ENCODE results near the gene P3H2. TPM values are rescaled to one million over a fixed set of nuclear protein-coding genes. Genes with fewer than 3 reads are reported as not detected.
"Not testable (repeated sequence)": the region's sequence is repeated elsewhere in the genome, so short reads cannot be mapped to it uniquely, and the experiment has no call there.

The P3H2 gene
- total RNA-seq, 1 donor from 2014 or later = 19.8 TPM

DNA sequence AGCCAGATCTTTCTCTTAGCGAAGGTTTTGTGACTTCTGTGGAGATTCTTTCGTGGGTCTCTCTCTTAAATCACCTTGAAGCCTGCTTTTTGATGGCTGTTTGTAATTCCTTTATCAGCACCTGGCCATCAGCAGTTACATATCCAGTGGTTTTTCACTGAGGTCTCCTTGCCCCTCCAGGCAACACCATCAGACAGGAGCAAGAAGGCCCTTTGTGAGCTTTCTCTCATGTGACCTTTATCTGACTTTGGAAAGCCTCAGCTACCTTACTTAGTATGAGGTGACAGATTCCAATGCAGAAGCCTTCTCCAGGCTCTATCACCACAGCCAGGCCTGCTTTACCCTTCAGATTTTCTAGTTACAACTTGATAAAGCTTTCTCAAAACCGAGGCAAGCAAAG lies 30.0 kb upstream of the P3H2 start:
- Histone ChIP-seq H3K9ac (ENCODE audit: low read depth in 1 of 3, low read length in 3 of 3) (no peak overlapping the region), H3K27ac (ENCODE audit: low read depth, low read length) (no peak overlapping the region), H3K27me3 (ENCODE audit: control insufficient read depth in 3 of 3, insufficient read depth in 3 of 3, low read length in 3 of 3) (no peaks in the 10 kb centered on the region), H3K4me3 (ENCODE audit: low read length in 3 of 3) (no peak overlapping the region), H3K36me3 (ENCODE audit: control insufficient read depth in 3 of 3, insufficient read depth in 3 of 3, low read length in 3 of 3) (no peaks in the 10 kb centered on the region), H3K9me3 (ENCODE audit: control insufficient read depth in 3 of 3, low read length in 3 of 3) (no peaks in the 10 kb centered on the region), H3K4me1 (ENCODE audit: control insufficient read depth in 3 of 3, insufficient read depth in 3 of 3, low read length in 3 of 3) (no peaks in the 10 kb centered on the region)

DNA sequence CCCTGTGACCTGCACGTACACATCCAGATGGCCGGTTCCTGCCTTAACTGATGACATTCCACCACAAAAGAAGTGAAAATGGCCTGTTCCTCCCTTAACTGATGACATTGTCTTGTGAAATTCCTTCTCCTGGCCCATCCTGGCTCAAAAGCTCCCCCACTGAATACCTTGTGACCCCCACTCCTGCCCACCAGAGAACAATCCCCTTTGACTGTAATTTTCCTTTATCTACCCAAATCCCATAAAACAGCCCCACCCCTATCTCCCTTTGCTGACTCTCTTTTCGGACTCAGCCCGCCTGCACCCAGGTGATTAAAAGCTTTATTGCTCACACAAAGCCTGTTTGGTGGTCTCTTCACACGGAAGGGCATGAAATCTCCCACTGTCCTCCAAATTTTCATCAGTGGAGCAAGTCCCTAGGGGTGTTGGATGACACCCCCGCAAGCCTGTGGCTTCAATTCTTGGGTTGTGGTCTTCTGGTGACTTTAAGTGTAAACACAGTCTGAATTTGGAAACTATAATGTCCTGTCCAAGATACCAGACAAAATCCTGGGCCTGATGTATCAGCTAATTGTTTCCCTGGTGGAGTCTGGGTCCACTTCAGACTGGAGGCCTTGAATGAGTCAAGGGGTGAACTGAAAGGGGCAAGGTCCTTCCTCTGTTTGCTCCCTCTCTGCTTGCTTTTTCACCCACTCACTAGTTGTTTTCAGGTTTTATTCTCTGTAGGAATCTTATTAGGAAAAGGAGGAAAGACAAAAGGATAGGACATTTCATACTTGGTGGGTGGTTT lies 29.3 kb upstream of the P3H2 start:
- H3K27me3 ChIP-seq (ENCODE audit: control insufficient read depth in 3 of 3, insufficient read depth in 3 of 3, low read length in 3 of 3); H3K9me3 ChIP-seq (ENCODE audit: control insufficient read depth in 3 of 3, low read length in 3 of 3); H3K4me1 ChIP-seq (ENCODE audit: control insufficient read depth in 3 of 3, insufficient read depth in 3 of 3, low read length in 3 of 3); H3K9ac ChIP-seq (ENCODE audit: low read depth in 1 of 3, low read length in 3 of 3); H3K4me3 ChIP-seq (ENCODE audit: low read length in 3 of 3); H3K36me3 ChIP-seq (ENCODE audit: control insufficient read depth in 3 of 3, insufficient read depth in 3 of 3, low read length in 3 of 3); H3K27ac ChIP-seq (ENCODE audit: low read depth, low read length): not testable (repeated sequence)

DNA sequence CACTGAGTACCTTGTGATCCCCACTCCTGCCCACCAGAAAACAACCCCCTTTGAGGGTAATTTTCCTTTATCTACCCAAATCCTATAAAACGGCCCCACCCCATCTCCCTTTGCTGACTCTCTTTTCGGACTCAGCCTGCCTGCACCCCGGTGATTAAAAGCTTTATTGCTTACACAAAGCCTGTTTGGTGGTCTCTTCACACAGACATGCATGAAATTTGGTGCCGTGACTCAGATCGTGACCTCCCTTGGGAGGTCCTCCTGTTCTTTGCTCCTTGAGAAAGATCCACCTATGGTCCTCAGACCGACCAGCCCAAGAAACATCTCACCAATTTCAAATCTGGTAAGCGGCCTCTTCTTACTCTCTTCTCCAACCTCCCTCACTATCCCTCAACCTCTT lies 24.1 kb upstream of the P3H2 start:
- H3K27me3 ChIP-seq (ENCODE audit: control insufficient read depth in 3 of 3, insufficient read depth in 3 of 3, low read length in 3 of 3); H3K27ac ChIP-seq (ENCODE audit: low read depth, low read length): not testable (repeated sequence)

DNA sequence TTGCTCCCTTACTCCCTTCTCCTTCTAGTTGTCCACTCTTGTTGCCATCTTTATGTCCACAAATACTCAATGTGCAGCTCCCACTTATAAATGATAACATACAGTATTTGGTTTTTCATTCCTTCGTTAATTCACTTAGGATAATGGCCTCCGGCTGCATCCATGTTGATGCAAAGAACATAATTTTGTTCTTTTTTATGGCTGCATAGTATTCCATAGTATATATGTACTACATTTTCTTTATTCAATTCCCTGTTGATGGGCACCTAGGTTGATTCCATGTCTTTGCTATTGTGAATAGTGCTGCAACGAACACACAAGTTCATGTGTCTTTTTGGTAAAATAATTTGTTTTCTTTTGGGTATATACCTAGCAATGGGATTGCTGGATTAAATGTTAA lies 21.3 kb upstream of the P3H2 start:
- Histone ChIP-seq H3K4me3 (ENCODE audit: low read length in 3 of 3) (no peak overlapping the region), H3K27me3 (ENCODE audit: control insufficient read depth in 3 of 3, insufficient read depth in 3 of 3, low read length in 3 of 3) (no peaks in the 10 kb centered on the region), H3K9ac (ENCODE audit: low read depth in 1 of 3, low read length in 3 of 3) (no peak overlapping the region), H3K9me3 (ENCODE audit: control insufficient read depth in 3 of 3, low read length in 3 of 3) (no peaks in the 10 kb centered on the region), H3K4me1 (ENCODE audit: control insufficient read depth in 3 of 3, insufficient read depth in 3 of 3, low read length in 3 of 3) (no peaks in the 10 kb centered on the region), H3K36me3 (ENCODE audit: control insufficient read depth in 3 of 3, insufficient read depth in 3 of 3, low read length in 3 of 3) (no peaks in the 10 kb centered on the region), H3K27ac (ENCODE audit: low read depth, low read length) (no peak overlapping the region)

More for the DNA sequence above, 24.1 kb upstream of the P3H2 start:
- H3K4me3 ChIP-seq (ENCODE audit: low read length in 3 of 3); H3K9me3 ChIP-seq (ENCODE audit: control insufficient read depth in 3 of 3, low read length in 3 of 3); H3K36me3 ChIP-seq (ENCODE audit: control insufficient read depth in 3 of 3, insufficient read depth in 3 of 3, low read length in 3 of 3); H3K9ac ChIP-seq (ENCODE audit: low read depth in 1 of 3, low read length in 3 of 3); H3K4me1 ChIP-seq (ENCODE audit: control insufficient read depth in 3 of 3, insufficient read depth in 3 of 3, low read length in 3 of 3): not testable (repeated sequence)

DNA sequence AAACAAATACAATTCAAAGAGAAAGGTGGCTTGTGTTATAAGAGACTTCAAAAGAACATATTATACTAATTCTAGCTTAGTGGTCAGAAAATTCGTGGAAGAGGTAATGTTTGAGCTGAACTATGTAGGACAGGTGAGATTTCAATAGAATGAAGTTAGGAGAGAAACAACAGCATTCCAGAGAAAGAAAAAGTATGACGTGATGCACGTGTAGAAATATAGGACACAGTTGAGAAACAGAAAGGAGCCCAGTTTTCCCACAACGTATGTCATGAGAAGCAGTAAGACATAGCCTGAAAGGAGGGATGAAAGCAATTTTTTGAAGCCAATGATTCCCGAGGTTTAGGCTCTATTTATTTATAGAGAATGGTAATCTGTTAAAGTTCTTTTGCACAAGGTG lies 18.7 kb upstream of the P3H2 start:
- Histone ChIP-seq H3K27me3 (ENCODE audit: control insufficient read depth in 3 of 3, insufficient read depth in 3 of 3, low read length in 3 of 3) (no peaks in the 10 kb centered on the region), H3K27ac (ENCODE audit: low read depth, low read length) (no peak overlapping the region), H3K4me3 (ENCODE audit: low read length in 3 of 3) (no peak overlapping the region), H3K36me3 (ENCODE audit: control insufficient read depth in 3 of 3, insufficient read depth in 3 of 3, low read length in 3 of 3) (no peaks in the 10 kb centered on the region), H3K9ac (ENCODE audit: low read depth in 1 of 3, low read length in 3 of 3) (no peak overlapping the region), H3K4me1 (ENCODE audit: control insufficient read depth in 3 of 3, insufficient read depth in 3 of 3, low read length in 3 of 3) (no peaks in the 10 kb centered on the region), H3K9me3 (ENCODE audit: control insufficient read depth in 3 of 3, low read length in 3 of 3) (no peaks in the 10 kb centered on the region)

DNA sequence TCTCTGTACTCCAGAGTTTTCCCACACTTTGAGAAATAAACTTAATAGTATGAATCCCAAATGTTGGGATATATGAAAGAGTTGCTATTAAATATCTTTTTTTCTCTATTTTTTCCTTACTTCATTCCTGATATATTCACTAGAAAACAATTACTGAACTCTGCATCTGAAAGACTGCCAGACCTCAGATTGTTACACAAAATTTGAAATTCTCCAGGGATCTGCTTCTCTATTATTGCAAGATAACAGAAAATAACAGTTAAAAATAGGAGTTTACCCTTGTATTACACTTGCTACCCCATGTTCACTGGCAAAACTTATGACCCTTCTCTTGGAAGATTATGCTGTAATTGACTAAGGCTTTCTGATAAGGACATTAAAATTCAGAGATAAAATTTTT lies 11.7 kb upstream of the P3H2 start:
- Histone ChIP-seq H3K9ac (ENCODE audit: low read depth in 1 of 3, low read length in 3 of 3) (no peak overlapping the region), H3K27ac (ENCODE audit: low read depth, low read length) (no peak overlapping the region), H3K4me3 (ENCODE audit: low read length in 3 of 3) (no peak overlapping the region)

DNA sequence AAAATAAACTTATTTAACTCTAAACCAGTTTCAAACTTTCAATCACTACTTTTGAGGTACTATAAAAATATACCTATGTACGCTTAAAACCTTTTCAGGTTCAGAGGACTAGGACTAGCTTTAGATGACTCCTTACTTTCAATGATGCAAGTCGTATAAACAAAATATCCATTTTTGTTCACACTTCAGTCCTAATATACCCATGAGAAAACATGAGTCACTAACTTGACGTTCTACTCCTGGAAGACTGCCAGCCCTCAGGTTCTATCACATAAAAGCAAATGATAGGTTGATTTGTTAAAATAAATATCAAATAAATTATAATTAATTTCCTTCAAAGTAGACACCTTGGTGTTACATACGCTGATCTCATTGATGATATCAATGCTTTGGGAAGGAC lies 10.6 kb upstream of the P3H2 start:
- H3K27ac ChIP-seq (ENCODE audit: low read depth, low read length) = no peak overlapping the region

More for the DNA sequence above, 11.7 kb upstream of the P3H2 start:
- no peaks in the 10 kb centered on the region for H3K9me3 ChIP-seq (ENCODE audit: control insufficient read depth in 3 of 3, low read length in 3 of 3)
- H3K27me3 ChIP-seq (ENCODE audit: control insufficient read depth in 3 of 3, insufficient read depth in 3 of 3, low read length in 3 of 3) = no peaks in the 10 kb centered on the region
- H3K4me1 ChIP-seq (ENCODE audit: control insufficient read depth in 3 of 3, insufficient read depth in 3 of 3, low read length in 3 of 3) = no peaks in the 10 kb centered on the region
- no peaks in the 10 kb centered on the region for H3K36me3 ChIP-seq (ENCODE audit: control insufficient read depth in 3 of 3, insufficient read depth in 3 of 3, low read length in 3 of 3)

DNA sequence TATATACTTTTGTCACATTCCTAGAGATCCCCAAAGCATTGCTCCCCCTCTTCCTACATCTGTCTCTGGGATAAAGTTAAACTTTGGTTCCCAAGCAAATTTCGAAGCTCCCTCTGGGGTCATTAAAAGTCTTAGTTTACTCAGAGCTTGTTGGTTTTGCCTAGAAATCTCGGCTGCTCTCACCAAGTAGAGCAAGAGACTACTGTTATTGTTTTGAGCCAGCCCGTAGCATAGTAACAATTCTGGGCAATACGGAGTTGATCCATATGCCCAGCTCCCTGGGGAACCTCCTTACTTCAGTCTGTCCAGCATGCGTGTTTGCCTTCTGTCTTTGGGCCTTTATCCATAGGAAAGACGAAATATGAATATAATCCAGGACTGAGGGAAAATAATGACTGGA lies 10.0 kb upstream of the P3H2 start:
- Histone ChIP-seq H3K4me3 (ENCODE audit: low read length in 3 of 3) (no peak overlapping the region), H3K27ac (ENCODE audit: low read depth, low read length) (no peak overlapping the region), H3K9ac (ENCODE audit: low read depth in 1 of 3, low read length in 3 of 3) (no peak overlapping the region), H3K9me3 (ENCODE audit: control insufficient read depth in 3 of 3, low read length in 3 of 3) (no peaks in the 10 kb centered on the region), H3K27me3 (ENCODE audit: control insufficient read depth in 3 of 3, insufficient read depth in 3 of 3, low read length in 3 of 3) (no peaks in the 10 kb centered on the region), H3K4me1 (ENCODE audit: control insufficient read depth in 3 of 3, insufficient read depth in 3 of 3, low read length in 3 of 3) (no peaks in the 10 kb centered on the region), H3K36me3 (ENCODE audit: control insufficient read depth in 3 of 3, insufficient read depth in 3 of 3, low read length in 3 of 3) (no peaks in the 10 kb centered on the region)

More for the DNA sequence above, 10.6 kb upstream of the P3H2 start:
- Histone ChIP-seq H3K9me3 (ENCODE audit: control insufficient read depth in 3 of 3, low read length in 3 of 3) (no peaks in the 10 kb centered on the region), H3K4me3 (ENCODE audit: low read length in 3 of 3) (no peak overlapping the region), H3K4me1 (ENCODE audit: control insufficient read depth in 3 of 3, insufficient read depth in 3 of 3, low read length in 3 of 3) (no peaks in the 10 kb centered on the region), H3K9ac (ENCODE audit: low read depth in 1 of 3, low read length in 3 of 3) (no peak overlapping the region), H3K27me3 (ENCODE audit: control insufficient read depth in 3 of 3, insufficient read depth in 3 of 3, low read length in 3 of 3) (no peaks in the 10 kb centered on the region), H3K36me3 (ENCODE audit: control insufficient read depth in 3 of 3, insufficient read depth in 3 of 3, low read length in 3 of 3) (no peaks in the 10 kb centered on the region)

DNA sequence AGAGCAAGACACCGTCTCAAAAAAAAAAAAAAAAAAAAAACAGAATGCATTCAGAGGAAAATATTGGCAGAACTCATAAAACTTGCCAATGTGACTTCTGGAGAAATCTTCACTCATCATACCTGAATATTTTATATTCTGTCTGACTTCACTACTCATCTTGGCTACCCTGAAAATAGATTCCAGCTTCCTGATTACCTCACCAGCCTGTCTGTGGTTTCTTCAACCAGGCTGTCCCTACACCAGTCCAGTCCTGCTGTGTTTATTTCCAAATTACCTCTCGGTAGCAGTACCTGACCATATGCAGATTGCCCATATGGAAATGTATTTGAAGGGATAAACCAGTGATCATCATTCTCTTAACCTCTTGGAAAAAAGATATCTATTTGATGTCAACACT lies 9.3 kb upstream of the P3H2 start:
- no peak overlapping the region for H3K4me3 ChIP-seq (ENCODE audit: low read length in 3 of 3)
- no peaks in the 10 kb centered on the region for H3K36me3 ChIP-seq (ENCODE audit: control insufficient read depth in 3 of 3, insufficient read depth in 3 of 3, low read length in 3 of 3)
- no peaks in the 10 kb centered on the region for H3K27me3 ChIP-seq (ENCODE audit: control insufficient read depth in 3 of 3, insufficient read depth in 3 of 3, low read length in 3 of 3)
- H3K9ac ChIP-seq (ENCODE audit: low read depth in 1 of 3, low read length in 3 of 3) = no peak overlapping the region
- no peak overlapping the region for H3K27ac ChIP-seq (ENCODE audit: low read depth, low read length)
- no peaks in the 10 kb centered on the region for H3K4me1 ChIP-seq (ENCODE audit: control insufficient read depth in 3 of 3, insufficient read depth in 3 of 3, low read length in 3 of 3)
- no peaks in the 10 kb centered on the region for H3K9me3 ChIP-seq (ENCODE audit: control insufficient read depth in 3 of 3, low read length in 3 of 3)

DNA sequence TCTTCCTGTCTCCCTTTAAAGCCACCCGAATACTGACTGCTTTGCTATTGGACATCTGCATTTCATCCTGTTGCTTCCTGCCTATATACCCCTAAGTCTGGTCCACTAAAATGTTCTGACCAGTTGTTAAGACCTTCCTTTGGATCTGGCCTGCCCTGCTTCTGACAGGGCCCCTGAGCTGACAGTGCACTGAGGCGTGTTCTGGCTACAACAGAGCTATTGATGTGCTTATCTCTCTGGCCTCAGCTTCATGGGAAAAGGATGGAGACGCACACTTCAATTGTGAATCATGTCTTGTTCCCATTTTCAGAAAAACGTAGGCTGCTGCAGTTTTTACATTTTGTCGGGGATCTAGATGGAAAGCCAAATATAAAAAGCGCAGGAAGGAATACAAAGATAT lies 7.1 kb upstream of the P3H2 start:
- Histone ChIP-seq H3K4me3 (ENCODE audit: low read length in 3 of 3) (no peak overlapping the region), H3K27me3 (ENCODE audit: control insufficient read depth in 3 of 3, insufficient read depth in 3 of 3, low read length in 3 of 3) (no peaks in the 10 kb centered on the region), H3K9ac (ENCODE audit: low read depth in 1 of 3, low read length in 3 of 3) (no peak overlapping the region), H3K27ac (ENCODE audit: low read depth, low read length) (no peak overlapping the region), H3K4me1 (ENCODE audit: control insufficient read depth in 3 of 3, insufficient read depth in 3 of 3, low read length in 3 of 3) (no peaks in the 10 kb centered on the region), H3K9me3 (ENCODE audit: control insufficient read depth in 3 of 3, low read length in 3 of 3) (no peaks in the 10 kb centered on the region), H3K36me3 (ENCODE audit: control insufficient read depth in 3 of 3, insufficient read depth in 3 of 3, low read length in 3 of 3) (no peaks in the 10 kb centered on the region)

All from skeletal muscle tissue (tissue), 4 donors.